HG03064 (cell line): ENCODE data around the gene ARRB2.
"Not testable (repeated sequence)": the region's sequence is repeated elsewhere in the genome, so short reads cannot be mapped to it uniquely, and the experiment has no call there.

ENCODE experiments used
- ATAC-seq: cut with Tn5 transposase; IDR thresholded peaks from one replicate; pipeline ENCODE4 v1.9.1; 2021; ENCODE audit warnings: low read depth; ENCODE audit not compliant: unreplicated experiment

ARRB2 gene

DNA sequence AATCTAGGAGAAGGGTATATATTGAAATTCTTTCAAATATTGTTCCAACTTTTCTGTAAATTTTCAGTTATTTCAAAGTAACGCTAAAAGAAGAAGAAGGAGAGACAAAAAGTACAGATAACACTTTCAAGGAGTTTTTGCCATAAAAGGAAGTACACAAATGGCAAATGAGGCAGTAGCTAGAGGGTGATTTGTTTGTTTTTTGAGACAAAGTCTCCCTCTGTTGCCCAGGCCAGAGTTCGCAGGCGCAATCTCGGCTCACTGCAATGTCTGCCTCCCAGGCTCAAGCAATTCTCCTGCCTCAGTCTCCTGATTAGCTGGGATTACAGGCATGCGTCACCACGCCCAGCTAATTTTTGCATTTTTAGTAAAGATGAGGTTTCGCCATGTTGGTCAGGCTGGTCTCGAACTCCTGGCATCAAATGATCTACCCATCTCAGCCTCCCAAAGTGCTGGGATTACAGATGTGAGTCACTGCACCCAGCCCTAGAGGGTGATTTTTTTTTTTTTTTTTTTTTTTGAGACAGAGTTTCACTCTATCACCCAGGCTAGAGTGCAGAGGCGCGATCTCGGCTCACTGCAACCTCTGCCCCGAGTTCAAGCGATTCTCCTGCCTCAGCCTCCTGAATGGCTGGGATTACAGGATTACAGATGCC, 10.9 kb upstream of the ARRB2 start:
- ATAC-seq: not testable (repeated sequence)

DNA sequence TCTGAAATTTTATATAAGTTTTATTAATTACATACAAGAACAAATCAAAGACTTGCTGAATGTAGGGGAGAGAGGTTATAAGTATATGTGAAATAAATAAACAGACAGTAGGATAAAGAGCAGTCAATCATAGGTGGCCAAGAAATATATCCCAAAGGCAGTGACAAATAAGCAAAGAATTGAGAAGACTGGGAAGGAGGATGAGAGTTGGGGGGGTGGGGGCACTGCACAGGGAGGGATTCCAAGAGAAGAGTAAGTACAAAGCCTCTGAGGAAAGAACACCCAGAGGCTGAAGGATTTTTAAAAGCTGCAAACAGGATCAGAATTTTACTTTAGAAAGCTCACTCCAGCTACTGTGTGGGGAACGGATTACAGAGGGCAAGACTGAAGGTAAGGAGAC, 9.3 kb upstream of the ARRB2 start:
- ATAC-seq: no peak

GRCh38 chr17:4703330-4703691, 7.1 kb upstream of the ARRB2 start:
- ATAC-seq: no peak

DNA sequence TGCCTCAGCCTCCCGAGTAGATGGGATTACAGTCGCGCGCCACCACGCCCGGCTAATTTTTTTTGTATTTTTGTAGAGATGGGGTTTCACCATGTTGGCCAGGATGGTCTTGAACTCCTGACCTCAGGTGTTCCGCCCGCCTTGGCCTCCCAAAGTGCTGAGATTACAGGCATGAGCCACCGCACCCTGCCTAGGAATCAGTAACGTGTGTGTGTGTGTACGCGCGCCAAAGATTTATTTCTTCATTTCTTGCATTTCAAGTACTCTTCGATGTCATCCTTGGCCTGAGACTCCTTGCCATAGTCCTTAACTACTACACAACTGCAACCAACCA, 5.9 kb upstream of the ARRB2 start:
- not testable (repeated sequence) for ATAC-seq

DNA sequence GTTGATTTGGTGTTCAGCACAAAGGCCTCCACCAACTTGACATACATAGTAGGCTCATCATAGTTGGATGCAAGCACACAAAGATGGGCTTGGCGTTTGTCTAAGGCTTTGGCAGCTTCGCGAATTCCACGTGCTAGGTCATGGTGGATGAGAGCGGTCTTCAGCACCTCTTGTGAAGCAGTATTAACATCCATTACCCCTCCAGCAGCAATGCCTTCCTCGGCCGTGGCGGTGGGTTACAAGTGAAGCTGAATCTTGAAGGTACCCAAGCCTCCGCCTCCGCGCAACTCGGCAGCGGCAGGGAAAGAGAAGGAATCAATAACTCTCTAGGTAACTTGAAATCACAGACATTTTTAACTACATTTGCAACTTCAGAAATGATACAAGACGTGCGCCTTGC, 5.4 kb upstream of the ARRB2 start:
- ATAC-seq: no peak

DNA sequence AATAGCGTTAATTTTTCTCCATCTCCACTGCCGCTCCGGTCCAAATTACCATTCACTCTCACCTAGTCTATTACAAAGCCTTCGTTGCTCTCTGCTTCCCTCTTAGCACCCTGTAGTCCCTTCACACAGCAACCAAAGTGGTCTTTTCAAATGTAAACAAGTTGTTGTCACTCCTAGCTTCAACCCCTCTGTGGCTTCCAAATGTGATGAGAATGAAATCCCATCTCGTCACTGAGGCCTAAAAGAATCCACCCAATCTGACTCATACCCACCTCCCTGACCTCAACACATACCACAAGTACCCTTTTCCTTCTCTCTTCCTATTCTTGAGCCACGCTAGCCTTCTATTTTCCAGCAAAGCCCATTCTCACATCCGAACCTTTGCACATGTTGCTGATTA, 4.3 kb upstream of the ARRB2 start:
- no peak for ATAC-seq

GRCh38 chr17:4708436-4708835, 2.0 kb upstream of the ARRB2 start:
- ATAC-seq: no peak

- no peak for ATAC-seq
Observed at GRCh38 chr17:4710693-4711634, 532 bp downstream of the ARRB2 start.

DNA sequence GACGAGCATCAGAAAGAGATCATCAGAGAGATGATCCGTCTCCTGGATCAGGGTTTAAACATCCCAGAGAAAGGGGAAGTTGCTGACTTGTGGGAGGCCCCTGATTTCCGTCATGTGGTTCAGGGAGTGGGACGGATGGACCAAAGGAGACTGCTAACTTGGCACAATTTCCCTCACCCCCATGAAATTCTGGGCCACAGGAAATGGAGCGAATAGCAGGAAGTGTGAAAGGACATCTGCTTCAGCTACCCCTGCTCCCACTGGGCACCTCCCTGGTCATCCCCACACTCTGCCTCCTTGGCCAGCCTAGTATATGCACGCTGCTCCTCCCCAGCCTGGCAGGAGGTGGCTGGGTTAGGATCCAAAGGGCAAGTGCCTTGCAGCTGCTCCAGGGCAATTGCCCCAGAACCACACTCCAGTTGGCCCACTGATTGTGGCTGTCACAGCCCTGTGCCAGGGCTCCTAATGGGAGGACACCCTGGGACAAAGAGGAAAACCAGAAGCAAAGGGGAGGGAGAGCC, 1.3 kb downstream of the ARRB2 start:
- no peak for ATAC-seq

GRCh38 chr17:4712526-4712925, 2.1 kb downstream of the ARRB2 start:
- no peak for ATAC-seq

DNA sequence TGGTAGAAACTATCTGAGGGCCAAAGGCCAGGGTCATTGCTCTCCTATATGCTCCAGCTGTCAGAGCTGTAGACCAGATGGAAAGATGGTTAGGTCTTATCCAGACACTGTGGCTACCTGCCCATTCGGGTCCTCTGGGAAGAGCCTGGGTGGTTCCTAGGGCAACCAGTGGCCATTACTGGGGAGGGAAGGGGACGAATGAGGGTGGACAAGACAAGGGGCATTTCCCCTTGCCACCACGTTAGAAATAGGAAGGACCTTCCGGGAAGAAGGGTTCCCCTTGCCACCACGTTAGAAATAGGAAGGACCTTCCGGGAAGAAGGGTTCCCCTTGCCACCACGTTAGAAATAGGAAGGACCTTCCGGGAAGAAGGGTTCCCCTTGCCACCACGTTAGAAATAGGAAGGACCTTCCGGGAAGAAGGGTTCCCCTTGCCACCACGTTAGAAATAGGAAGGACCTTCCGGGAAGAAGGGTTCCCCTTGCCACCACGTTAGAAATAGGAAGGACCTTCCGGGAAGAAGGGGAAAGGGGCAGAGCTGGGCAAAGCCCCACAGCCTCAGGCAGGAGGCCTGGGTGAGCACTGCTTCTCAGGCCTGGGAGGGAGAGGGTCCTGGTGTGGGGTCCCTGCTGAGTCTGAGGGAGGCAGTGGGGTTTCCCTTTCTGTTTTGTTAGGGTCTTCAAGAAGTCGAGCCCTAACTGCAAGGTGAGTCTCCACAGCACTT, 4.1 kb downstream of the ARRB2 start:
- not testable (repeated sequence) for ATAC-seq

- no peak for ATAC-seq
Observed at GRCh38 chr17:4715063-4715744, 4.8 kb downstream of the ARRB2 start.

DNA sequence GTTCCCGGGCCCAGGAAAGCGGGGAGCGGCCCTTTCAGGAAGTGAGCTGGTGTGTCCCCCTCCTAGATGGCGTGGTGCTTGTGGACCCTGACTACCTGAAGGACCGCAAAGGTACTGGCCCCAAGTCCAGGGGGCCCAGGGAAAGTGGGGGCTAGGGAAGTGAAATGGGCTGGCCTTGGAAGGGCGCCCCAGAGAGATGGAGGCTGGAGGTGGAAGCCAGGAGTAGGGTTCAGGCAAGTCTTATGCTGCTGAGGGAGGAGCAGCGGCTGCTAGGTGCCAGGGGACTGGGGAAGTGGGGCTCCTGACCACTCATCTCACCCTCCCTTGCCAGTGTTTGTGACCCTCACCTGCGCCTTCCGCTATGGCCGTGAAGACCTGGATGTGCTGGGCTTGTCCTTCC, 5.6 kb downstream of the ARRB2 start:
- no peak for ATAC-seq

DNA sequence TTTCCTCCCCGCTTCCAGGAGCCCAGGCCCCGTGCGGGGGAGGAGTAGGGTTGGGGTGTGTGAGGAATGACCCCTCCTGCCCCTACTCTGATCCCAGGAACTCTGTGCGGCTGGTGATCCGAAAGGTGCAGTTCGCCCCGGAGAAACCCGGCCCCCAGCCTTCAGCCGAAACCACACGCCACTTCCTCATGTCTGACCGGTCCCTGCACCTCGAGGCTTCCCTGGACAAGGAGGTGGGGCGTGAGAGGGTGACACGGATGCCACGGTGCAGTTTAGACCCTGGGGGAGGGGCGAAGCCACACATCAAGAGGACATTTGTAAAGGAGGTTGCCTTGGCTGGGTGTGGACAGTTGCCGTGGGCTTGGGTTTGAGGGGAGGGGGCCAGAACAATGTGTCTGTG, 7.4 kb downstream of the ARRB2 start:
- ATAC-seq: no peak

DNA sequence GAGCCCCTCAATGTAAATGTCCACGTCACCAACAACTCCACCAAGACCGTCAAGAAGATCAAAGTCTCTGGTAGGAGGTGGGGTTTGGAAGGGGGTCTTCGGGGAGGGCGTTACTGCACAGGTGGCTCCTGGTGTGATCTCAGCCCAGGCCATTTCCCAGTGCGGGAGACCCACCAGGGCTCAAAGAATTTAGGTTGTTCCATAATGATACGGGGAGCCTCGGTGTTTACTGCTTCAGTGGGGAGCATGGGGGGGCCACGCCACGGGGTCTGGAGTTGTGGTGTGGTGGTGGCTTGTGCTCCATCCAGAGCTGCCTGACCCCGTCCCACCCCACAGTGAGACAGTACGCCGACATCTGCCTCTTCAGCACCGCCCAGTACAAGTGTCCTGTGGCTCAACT, 7.8 kb downstream of the ARRB2 start:
- ATAC-seq: no peak

DNA sequence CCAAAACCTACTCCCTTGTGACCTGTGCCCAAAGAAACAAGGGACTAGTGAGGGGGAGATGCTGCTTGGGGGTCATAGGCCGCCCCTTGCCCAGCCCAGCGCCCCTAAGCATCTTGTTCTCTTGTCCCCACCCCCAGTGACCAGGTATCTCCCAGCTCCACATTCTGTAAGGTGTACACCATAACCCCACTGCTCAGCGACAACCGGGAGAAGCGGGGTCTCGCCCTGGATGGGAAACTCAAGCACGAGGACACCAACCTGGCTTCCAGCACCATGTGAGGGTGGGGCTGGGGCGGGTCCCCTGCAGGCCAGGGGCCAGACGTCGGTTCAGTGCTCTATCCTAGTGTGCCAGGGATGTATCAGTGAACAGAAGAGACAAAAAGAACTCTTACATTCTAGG, 8.7 kb downstream of the ARRB2 start:
- no peak for ATAC-seq

- no peak for ATAC-seq
Observed at GRCh38 chr17:4719684-4720221, 9.3 kb downstream of the ARRB2 start.

GRCh38 chr17:4720787-4721186, 10.4 kb downstream of the ARRB2 start:
- ATAC-seq: no peak

DNA sequence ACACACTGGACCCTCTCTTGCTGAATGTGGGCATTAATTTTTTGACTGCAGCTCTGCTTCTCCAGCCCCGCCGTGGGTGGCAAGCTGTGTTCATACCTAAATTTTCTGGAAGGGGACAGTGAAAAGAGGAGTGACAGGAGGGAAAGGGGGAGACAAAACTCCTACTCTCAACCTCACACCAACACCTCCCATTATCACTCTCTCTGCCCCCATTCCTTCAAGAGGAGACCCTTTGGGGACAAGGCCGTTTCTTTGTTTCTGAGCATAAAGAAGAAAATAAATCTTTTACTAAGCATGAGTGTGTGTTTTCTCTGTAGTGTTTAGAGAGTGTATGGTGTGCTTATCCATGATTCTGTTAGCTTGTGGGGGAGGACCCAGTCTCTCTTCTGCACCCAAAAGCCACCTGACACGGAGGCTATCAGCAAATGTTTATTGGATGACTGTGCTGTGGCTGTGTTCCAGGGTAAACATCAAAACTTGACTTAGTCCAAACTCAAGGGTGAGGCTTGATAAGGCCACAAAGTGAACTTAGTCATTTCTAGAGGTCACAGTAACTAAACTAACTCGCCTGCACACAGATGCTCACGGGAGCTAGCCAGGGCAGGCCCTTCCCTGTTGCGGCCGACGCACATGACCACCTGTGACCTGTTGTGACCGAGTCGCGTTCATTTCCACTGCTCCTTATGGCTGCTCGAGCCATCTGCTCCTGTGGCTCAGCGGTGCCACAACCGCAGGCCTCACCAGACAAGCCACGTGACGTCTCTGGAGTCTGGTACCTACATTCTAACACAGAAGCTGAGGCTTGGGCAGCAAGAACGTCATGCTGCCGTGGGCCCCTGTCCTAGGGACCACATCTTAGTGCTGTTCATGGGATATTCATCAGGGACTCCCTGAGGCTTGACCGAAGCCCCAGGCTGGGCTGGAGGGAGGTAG, 11.0 kb downstream of the ARRB2 start:
- ATAC-seq: no peak
